KMS-11 (cell line): ENCODE results near the gene TSC22D4.

Experiments
- H2AFZ ChIP-seq: fragments of 200-600 bp; sonication (generic); 2 replicates; pipeline ENCODE4 v1.6.1; 2016; ENCODE audit warnings: antibody characterized with exemption, mixed run types, low read depth
- H3K27ac ChIP-seq: fragments of 200-600 bp; sonication (generic); 2 replicates; pipeline ENCODE4 v1.6.1; 2016; ENCODE audit warnings: mild to moderate bottlenecking, mixed run types
- H3K27me3 ChIP-seq: fragments of 200-600 bp; sonication (generic); 2 replicates; pipeline ENCODE4 v1.6.1; 2017; ENCODE audit warnings: mild to moderate bottlenecking, low read depth, mixed run types, moderate library complexity; ENCODE audit not compliant: insufficient read depth
- H3K36me3 ChIP-seq: fragments of 200-600 bp; sonication (generic); 2 replicates; pipeline ENCODE4 v1.6.1; 2017; ENCODE audit warnings: mild to moderate bottlenecking, mixed run types; ENCODE audit not compliant: insufficient read depth
- H3K4me1 ChIP-seq: fragments of 200-600 bp; sonication (generic); 2 replicates; pipeline ENCODE4 v1.6.1; 2016; ENCODE audit warnings: mild to moderate bottlenecking, low read depth, mixed run types; ENCODE audit not compliant: poor library complexity, severe bottlenecking
- H3K4me2 ChIP-seq: fragments of 200-600 bp; sonication (generic); 2 replicates; pipeline ENCODE4 v1.7.0; 2016; ENCODE audit warnings: mild to moderate bottlenecking, mixed run types
- H3K4me3 ChIP-seq: fragments of 200-600 bp; sonication (generic); IDR thresholded peaks from 2 replicates; pipeline ENCODE4 v1.6.1; 2017; ENCODE audit warnings: low read depth, low read length, mixed read lengths; ENCODE audit not compliant: insufficient read depth
- H3K79me2 ChIP-seq: fragments of 200-600 bp; sonication (generic); 2 replicates; pipeline ENCODE4 v1.6.1; 2016; ENCODE audit warnings: low read depth, mixed run types; ENCODE audit not compliant: insufficient read depth
- H3K9ac ChIP-seq: fragments of 200-600 bp; sonication (generic); 2 replicates; pipeline ENCODE4 v1.6.1; 2016; ENCODE audit warnings: mild to moderate bottlenecking, mixed run types
- H4K20me1 ChIP-seq: fragments of 200-600 bp; sonication (generic); 2 replicates; pipeline ENCODE4 v1.6.1; 2016; ENCODE audit warnings: mild to moderate bottlenecking, mixed run types; ENCODE audit not compliant: insufficient read depth
- CTCF ChIP-seq: fragments of 200-600 bp; sonication (generic); conservative IDR thresholded peaks from 2 replicates; pipeline ENCODE4 v1.6.1; 2017; ENCODE audit warnings: low read depth, mild to moderate bottlenecking, antibody characterized with exemption, low read length, moderate library complexity, mixed read lengths

The TSC22D4 gene

DNA sequence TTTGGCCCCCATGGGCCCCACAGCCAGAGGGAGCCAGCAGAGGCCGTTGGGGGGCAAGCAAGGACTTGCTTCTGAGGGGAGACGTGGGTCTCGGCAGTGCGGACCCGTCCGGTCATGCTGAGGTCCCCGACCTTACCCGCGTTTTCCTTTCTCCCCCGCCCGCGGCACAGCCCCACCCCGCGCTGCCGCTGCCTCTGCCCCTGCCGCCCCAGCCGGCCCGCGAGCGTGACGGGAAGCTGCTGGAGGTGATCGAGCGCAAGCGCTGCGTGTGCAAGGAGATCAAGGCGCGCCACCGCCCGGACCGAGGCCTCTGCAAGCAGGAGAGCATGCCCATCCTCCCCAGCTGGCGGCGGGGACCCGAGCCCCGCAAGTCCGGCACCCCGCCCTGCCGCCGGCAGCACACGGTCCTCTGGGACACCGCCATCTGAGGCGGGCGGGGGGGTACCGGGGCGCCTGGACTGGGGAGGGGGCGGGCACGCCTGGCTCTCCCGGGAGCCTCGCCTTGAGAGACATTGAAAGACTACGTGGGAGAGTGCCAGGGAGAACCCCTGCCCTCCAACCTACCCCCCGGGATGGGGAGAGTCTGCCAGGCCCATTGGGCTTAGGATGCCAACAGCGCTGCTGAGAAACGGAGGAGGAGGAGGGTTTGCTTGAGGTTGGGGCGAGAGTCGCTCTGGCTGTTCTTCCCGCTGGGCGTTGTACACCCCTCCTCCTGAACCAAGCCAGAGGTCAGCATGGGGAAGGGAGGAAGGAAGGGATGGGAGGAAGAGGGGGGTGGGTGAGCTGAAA is 14.7 kb upstream of the TSC22D4 start:
- no peak for TF ChIP-seq CTCF
- Histone ChIP-seq H3K27ac (no peak overlapping the region), H3K27me3 (peaks cover 3% of the 10 kb centered on the region; the same call in 1 of the 2 replicates), H4K20me1 (no peaks in the 10 kb centered on the region), H3K9ac (no peak overlapping the region), H3K4me1 (peaks cover 12% of the 10 kb centered on the region), H3K4me3 (no peak overlapping the region), H3K4me2 (no peak overlapping the region), H2AFZ (no peak overlapping the region), H3K36me3 (no peaks in the 10 kb centered on the region), H3K79me2 (no peaks in the 10 kb centered on the region)

GRCh38 chr7:100492738-100493475 is 13.9 kb upstream of the TSC22D4 start:
- Histone ChIP-seq H3K4me2 (no peak overlapping the region), H3K4me1 (peaks cover 12% of the 10 kb centered on the region), H3K79me2 (no peaks in the 10 kb centered on the region), H3K27ac (no peak overlapping the region), H3K36me3 (no peaks in the 10 kb centered on the region), H3K27me3 (peaks cover 6% of the 10 kb centered on the region; the same call in 1 of the 2 replicates), H2AFZ (no peak overlapping the region), H3K4me3 (no peak overlapping the region), H3K9ac (no peak overlapping the region), H4K20me1 (no peaks in the 10 kb centered on the region)
- TF ChIP-seq CTCF, result no peak

GRCh38 chr7:100491192-100491578 is 12.2 kb upstream of the TSC22D4 start:
- H3K9ac ChIP-seq, result no peak overlapping the region
- no peak for TF ChIP-seq CTCF
- H3K27me3 ChIP-seq, result peaks cover 7% of the 10 kb centered on the region; the same call in 1 of the 2 replicates
- no peaks in the 10 kb centered on the region for H3K36me3 ChIP-seq
- H2AFZ ChIP-seq, result no peak overlapping the region
- H3K79me2 ChIP-seq, result no peaks in the 10 kb centered on the region
- no peak overlapping the region for H3K4me3 ChIP-seq
- no peaks in the 10 kb centered on the region for H4K20me1 ChIP-seq
- no peak overlapping the region for H3K27ac ChIP-seq
- H3K4me2 ChIP-seq, result no peak overlapping the region
- peaks cover 12% of the 10 kb centered on the region for H3K4me1 ChIP-seq

- H3K36me3 ChIP-seq, result no peaks in the 10 kb centered on the region
- H3K4me1 ChIP-seq, result peaks cover 12% of the 10 kb centered on the region
- H3K27ac ChIP-seq, result no peak overlapping the region
- no peak overlapping the region for H3K4me2 ChIP-seq
- H3K9ac ChIP-seq, result no peak overlapping the region
- H3K79me2 ChIP-seq, result no peaks in the 10 kb centered on the region
- H3K27me3 ChIP-seq, result peaks cover 7% of the 10 kb centered on the region; the same call in 1 of the 2 replicates
- H4K20me1 ChIP-seq, result no peaks in the 10 kb centered on the region
- TF ChIP-seq CTCF, result no peak
- no peak overlapping the region for H2AFZ ChIP-seq
- no peak overlapping the region for H3K4me3 ChIP-seq
Observed at GRCh38 chr7:100490483-100491191, 11.6 kb upstream of the TSC22D4 start.
